HepG2 (cell line): ENCODE results near the gene APH1B. TPM values are rescaled to one million over a fixed set of nuclear protein-coding genes. Genes with fewer than 3 reads are reported as not detected.

Experiments used
- ATAC-seq: fragments of 200-7000 bp; cut with Tn5 transposase; 3 replicates; pipeline ENCODE4 v1.9.1; 2020; ENCODE audit warnings: mild to moderate bottlenecking, moderate library complexity
- BruUV-seq: library from RNA; stranded (reverse); fragments of 400-500 nt; replicated peaks from 2 replicates; lab custom pipeline; 2021; lab: Mats Ljungman, UMichigan
- CTCF ChIA-PET: fragments of 300-600 bp; formaldehyde crosslinking; extraction: SDS; loops from one replicate; lab custom pipeline; 2021; ENCODE audit warnings: low total read pairs, inconsistent platforms, low intra/inter-chr PET ratio; lab: Yijun Ruan, JAX
- POLR2A ChIA-PET: fragments of 350-600 bp; sonication (Branson Sonifier 250); formaldehyde crosslinking; loops from one replicate; lab custom pipeline; 2020; ENCODE audit warnings: antibody characterized with exemption, inconsistent platforms; lab: Yijun Ruan, JAX
- DNase-seq: peaks from one replicate; pipeline ENCODE4 v3.0.0-alpha.2; 2015; ENCODE audit warnings: low spot score
- FAIRE-seq: peaks from 3 replicates; lab custom pipeline; 2011; peaks lifted over from hg19 to GRCh38; lab: Jason Lieb, UNC
- H2AFZ ChIP-seq: one replicate; pipeline ENCODE4 v1.6.1; 2011; ENCODE audit warnings: low read length, inconsistent platforms
- H3K27ac ChIP-seq: fragments of 300-600 bp; 3 replicates; pipeline ENCODE4 v1.8.0; 2011; ENCODE audit warnings: mixed run types, mild to moderate bottlenecking, mixed read lengths, low read length, inconsistent platforms; ENCODE audit not compliant: insufficient read depth; ENCODE audit errors: extremely low read length
- H3K27me3 ChIP-seq, 2 experiments: fragments of 200-600 bp in 1 of 2; 2 replicates in 1 of 2; 3 replicates in 1 of 2; pipeline versions ENCODE4 v1.6.0 to v1.8.0; 2011; ENCODE audit warnings: low read length in 2 of 2, mild to moderate bottlenecking in 2 of 2, moderate library complexity in 2 of 2, inconsistent platforms in 1 of 2; ENCODE audit not compliant: insufficient read depth in 2 of 2, control insufficient read depth in 1 of 2
- H3K36me3 ChIP-seq, 2 experiments: fragments of 200-600 bp in 1 of 2; replicated peaks in 1 of 2; 2 replicates in 1 of 2; 3 replicates in 1 of 2; pipeline versions ENCODE4 v1.5.1 to v1.8.0; 2011; ENCODE audit warnings: low read length in 2 of 2, inconsistent platforms in 1 of 2; ENCODE audit not compliant: insufficient read depth in 2 of 2, control insufficient read depth in 1 of 2
- H3K4me1 ChIP-seq: 2 replicates; pipeline ENCODE4 v1.5.1; 2012; ENCODE audit warnings: low read length, inconsistent platforms; ENCODE audit not compliant: insufficient read depth
- H3K4me2 ChIP-seq: 2 replicates; pipeline ENCODE4 v1.6.0; 2011; ENCODE audit warnings: low read depth, low read length, inconsistent platforms
- H3K4me3 ChIP-seq, 3 experiments: fragments of 200-600 bp in 1 of 3; sonication (generic), shearing (Covaris generic) in 1 of 3; replicated peaks in 1 of 3; 2 replicates each; pipeline ENCODE4 v1.5.1; 2011 to 2016; ENCODE audit warnings: low read length in 3 of 3, inconsistent platforms in 2 of 3, low read depth in 2 of 3, mild to moderate bottlenecking in 2 of 3, control low read depth in 1 of 3, mixed read lengths in 1 of 3; ENCODE audit not compliant: insufficient read depth in 1 of 3
- H3K79me2 ChIP-seq: one replicate; pipeline ENCODE4 v1.6.1; 2011; ENCODE audit warnings: low read length, inconsistent platforms; ENCODE audit not compliant: insufficient read depth
- H3K9ac ChIP-seq: 2 replicates; pipeline ENCODE4 v1.6.0; 2011; ENCODE audit warnings: mild to moderate bottlenecking, low read depth, low read length, inconsistent platforms; ENCODE audit not compliant: insufficient read depth
- H3K9me3 ChIP-seq: 2 replicates; pipeline ENCODE4 v1.5.1; 2012; ENCODE audit warnings: mild to moderate bottlenecking, low read length
- H4K20me1 ChIP-seq: 2 replicates; pipeline ENCODE4 v1.6.0; 2011; ENCODE audit warnings: inconsistent platforms, mild to moderate bottlenecking, low read length, moderate library complexity; ENCODE audit not compliant: insufficient read depth
- KLF6 ChIP-seq: IDR thresholded peaks from 2 replicates; pipeline ENCODE4 v1.8.0; 2016; ENCODE audit warnings: missing biosample characterization, missing genetic modification reagents
- NONO ChIP-seq, 2 experiments: fragments of 450-650 bp in 1 of 2; sonication (generic) in 1 of 2; formaldehyde crosslinking in 1 of 2; IDR thresholded peaks in 1 of 2; conservative IDR thresholded peaks in 1 of 2; 2 replicates each; pipeline versions ENCODE4 v1.6.1 to v1.8.0; 2017 to 2022; ENCODE audit warnings: mild to moderate bottlenecking in 1 of 2, missing genetic modification reagents in 1 of 2, moderate library complexity in 1 of 2
- SUZ12 ChIP-seq: fragments of 150-350 bp; IDR thresholded peaks from 2 replicates; pipeline ENCODE4 v1.6.1; 2014; ENCODE audit warnings: low read depth, low read length
- ZFY ChIP-seq: sonication (generic); formaldehyde crosslinking; IDR thresholded peaks from 2 replicates; pipeline ENCODE4 v1.4.0; 2020; ENCODE audit warnings: missing genetic modification reagents
- ZNF160 ChIP-seq: sonication (generic); formaldehyde crosslinking; IDR thresholded peaks from 2 replicates; pipeline ENCODE4 v1.8.0; 2022; ENCODE audit warnings: mild to moderate bottlenecking, inconsistent platforms, missing genetic modification reagents
- ZNF225 ChIP-seq: sonication (generic); formaldehyde crosslinking; IDR thresholded peaks from 2 replicates; pipeline ENCODE4 v1.4.0; 2020; ENCODE audit warnings: mild to moderate bottlenecking, missing genetic modification reagents
- ZSCAN21 ChIP-seq: sonication (generic); formaldehyde crosslinking; IDR thresholded peaks from 2 replicates; pipeline ENCODE4 v1.8.0; 2022; ENCODE audit warnings: mild to moderate bottlenecking, missing genetic modification reagents, moderate library complexity, borderline replicate concordance
- WGBS: methylation state at CpG from one replicate; pipeline ENCODE4 v1.1.6; 2017; ENCODE audit warnings: low lambda C conversion rate; 5-methylcytosine and 5-hydroxymethylcytosine counted together
- in situ Hi-C: cut with HindIII; loops from 2 replicates; pipeline ENCODE4 v1.10.0; 2017; ENCODE audit warnings: low pct_unique_long_range_greater_than_20kb; ENCODE audit not compliant: extremely low pct_ligation_motif_present
- intact Hi-C: fragments of 100-400 bp; cut with micrococcal nuclease; formaldehyde crosslinking; loops from one replicate; pipeline ENCODE4 v1.10.0; 2022; ENCODE audit not compliant: unreplicated experiment
- polyA plus RNA-seq, 8 experiments: library from polyadenylated mRNA; depleted of rRNA in 3 of 8; stranded (reverse) in 7 of 8; unstranded in 1 of 8; fragments of >200 nt; fragmentation: Illumina TruSeq in 4 of 8; extraction: Trizol in 4 of 8; gene quantifications; 2 replicates each; pipeline versions ENCODE4 v1.2.1 to v1.2.3, GENCODE V29; 2011 to 2016; ENCODE audit warnings: low read depth in 4 of 8, missing spikeins in 1 of 8, mixed read lengths in 1 of 8; ENCODE audit not compliant: insufficient read depth in 1 of 8
- total RNA-seq, 5 experiments: library from RNA; depleted of rRNA; stranded (reverse); fragments of >200 nt; fragmentation: Illumina TruSeq; extraction: Trizol; gene quantifications; 2 replicates each; pipeline ENCODE4 v1.2.3, GENCODE V29; 2016; ENCODE audit warnings: low read depth in 1 of 5
- TF ChIP-seq, protein P1 (sequence below): sonication (generic); formaldehyde crosslinking; conservative IDR thresholded peaks from 2 replicates; pipeline ENCODE4 v1.5.0; 2020; ENCODE audit warnings: missing genetic modification reagents

The APH1B gene
- total and polyA plus RNA-seq, 2 of the 13 experiments (the other 11 are each of a cell fraction or from before 2014, with no cell fraction given): 0.45 to 1.00 TPM

DNA sequence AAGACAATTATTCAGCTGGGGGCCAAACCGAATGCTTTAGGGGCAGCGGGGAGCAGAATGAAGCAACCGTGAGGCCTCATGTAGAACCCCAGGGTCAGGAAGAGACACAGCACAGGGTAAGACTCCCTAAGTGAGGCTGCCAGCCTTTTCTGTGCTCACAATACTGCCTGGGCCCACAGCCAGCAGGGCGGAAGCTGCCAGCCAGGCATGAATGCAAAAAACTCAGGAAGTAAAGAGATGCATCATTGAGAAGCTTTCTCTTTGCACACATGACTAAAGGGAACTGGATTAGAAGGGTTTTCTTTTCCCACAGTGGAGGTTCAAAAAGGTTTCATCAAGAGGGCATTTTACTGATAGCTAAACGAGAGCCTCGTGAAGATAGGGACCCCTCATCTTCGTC is 71.0 kb downstream of the APH1B start:
- TF ChIP-seq SUZ12 (no peak), NONO (IDR thresholded peaks at IDR 0.05) (no peak), NONO (CRISPR knock-in tag; conservative IDR thresholded peaks at IDR 0.05) (no peak), KLF6 (CRISPR knock-in tag) (no peak), ZFY (CRISPR knock-in tag) (no peak), ZSCAN21 (no peak), ZNF160 (CRISPR knock-in tag) (no peak), ZNF225 (CRISPR knock-in tag) (no peak)
- TF ChIP-seq, protein P1, sequence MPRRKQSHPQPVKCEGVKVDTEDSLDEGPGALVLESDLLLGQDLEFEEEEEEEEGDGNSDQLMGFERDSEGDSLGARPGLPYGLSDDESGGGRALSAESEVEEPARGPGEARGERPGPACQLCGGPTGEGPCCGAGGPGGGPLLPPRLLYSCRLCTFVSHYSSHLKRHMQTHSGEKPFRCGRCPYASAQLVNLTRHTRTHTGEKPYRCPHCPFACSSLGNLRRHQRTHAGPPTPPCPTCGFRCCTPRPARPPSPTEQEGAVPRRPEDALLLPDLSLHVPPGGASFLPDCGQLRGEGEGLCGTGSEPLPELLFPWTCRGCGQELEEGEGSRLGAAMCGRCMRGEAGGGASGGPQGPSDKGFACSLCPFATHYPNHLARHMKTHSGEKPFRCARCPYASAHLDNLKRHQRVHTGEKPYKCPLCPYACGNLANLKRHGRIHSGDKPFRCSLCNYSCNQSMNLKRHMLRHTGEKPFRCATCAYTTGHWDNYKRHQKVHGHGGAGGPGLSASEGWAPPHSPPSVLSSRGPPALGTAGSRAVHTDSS (CRISPR knock-in tag): no peak
- no peak overlapping the region for H3K9ac ChIP-seq
- H3K4me1 ChIP-seq: no peaks in the 10 kb centered on the region
- no peaks in the 10 kb centered on the region for H4K20me1 ChIP-seq
- peaks cover 0 to 1% of the 10 kb centered on the region in 2 experiments; a peak in 1 of 5 replicates for H3K27me3 ChIP-seq
- intact Hi-C loops: no loop called here
- no peak for DNase-seq
- no peak overlapping the region for H3K4me3 ChIP-seq
- no peak overlapping the region for H3K27ac ChIP-seq
- ATAC-seq: no peak
- FAIRE-seq: no peak
- in situ Hi-C loops: no loop called here
- ChIA-PET CTCF (no interaction called here), POLR2A (no interaction called here)
- H3K9me3 ChIP-seq: no peaks in the 10 kb centered on the region
- no peak overlapping the region for H3K4me2 ChIP-seq
- no TSS peak for BruUV-seq
- 45% methylated on average over 7 of the region's 7 CpGs for WGBS
- H2AFZ ChIP-seq: no peak overlapping the region
- no peaks in the 10 kb centered on the region for H3K36me3 ChIP-seq
- no peaks in the 10 kb centered on the region for H3K79me2 ChIP-seq
